KMS-11 (cell line): ENCODE results near the gene LRRC75A.
"Not testable (repeated sequence)": the region's sequence is repeated elsewhere in the genome, so short reads cannot be mapped to it uniquely, and the experiment has no call there.

Source experiments
- H2AFZ ChIP-seq: fragments of 200-600 bp; sonication (generic); 2 replicates; pipeline ENCODE4 v1.6.1; 2016; ENCODE audit warnings: antibody characterized with exemption, mixed run types, low read depth
- H3K27ac ChIP-seq: fragments of 200-600 bp; sonication (generic); 2 replicates; pipeline ENCODE4 v1.6.1; 2016; ENCODE audit warnings: mild to moderate bottlenecking, mixed run types
- H3K27me3 ChIP-seq: fragments of 200-600 bp; sonication (generic); 2 replicates; pipeline ENCODE4 v1.6.1; 2017; ENCODE audit warnings: mild to moderate bottlenecking, low read depth, mixed run types, moderate library complexity; ENCODE audit not compliant: insufficient read depth
- H3K36me3 ChIP-seq: fragments of 200-600 bp; sonication (generic); 2 replicates; pipeline ENCODE4 v1.6.1; 2017; ENCODE audit warnings: mild to moderate bottlenecking, mixed run types; ENCODE audit not compliant: insufficient read depth
- H3K4me1 ChIP-seq: fragments of 200-600 bp; sonication (generic); 2 replicates; pipeline ENCODE4 v1.6.1; 2016; ENCODE audit warnings: mild to moderate bottlenecking, low read depth, mixed run types; ENCODE audit not compliant: poor library complexity, severe bottlenecking
- H3K4me2 ChIP-seq: fragments of 200-600 bp; sonication (generic); 2 replicates; pipeline ENCODE4 v1.7.0; 2016; ENCODE audit warnings: mild to moderate bottlenecking, mixed run types
- H3K4me3 ChIP-seq: fragments of 200-600 bp; sonication (generic); IDR thresholded peaks from 2 replicates; pipeline ENCODE4 v1.6.1; 2017; ENCODE audit warnings: low read depth, low read length, mixed read lengths; ENCODE audit not compliant: insufficient read depth
- H3K79me2 ChIP-seq: fragments of 200-600 bp; sonication (generic); 2 replicates; pipeline ENCODE4 v1.6.1; 2016; ENCODE audit warnings: low read depth, mixed run types; ENCODE audit not compliant: insufficient read depth
- H3K9ac ChIP-seq: fragments of 200-600 bp; sonication (generic); 2 replicates; pipeline ENCODE4 v1.6.1; 2016; ENCODE audit warnings: mild to moderate bottlenecking, mixed run types
- H4K20me1 ChIP-seq: fragments of 200-600 bp; sonication (generic); 2 replicates; pipeline ENCODE4 v1.6.1; 2016; ENCODE audit warnings: mild to moderate bottlenecking, mixed run types; ENCODE audit not compliant: insufficient read depth
- CTCF ChIP-seq: fragments of 200-600 bp; sonication (generic); conservative IDR thresholded peaks from 2 replicates; pipeline ENCODE4 v1.6.1; 2017; ENCODE audit warnings: low read depth, mild to moderate bottlenecking, antibody characterized with exemption, low read length, moderate library complexity, mixed read lengths

LRRC75A gene

GRCh38 chr17:16442141-16442540 is 49.9 kb downstream of the LRRC75A start:
- H4K20me1 ChIP-seq = no peaks in the 10 kb centered on the region
- H3K79me2 ChIP-seq = peaks cover 34% of the 10 kb centered on the region
- H3K27me3 ChIP-seq = no peaks in the 10 kb centered on the region
- no peak overlapping the region for H3K4me3 ChIP-seq
- no peak overlapping the region for H3K9ac ChIP-seq
- no peak overlapping the region for H2AFZ ChIP-seq
- peaks cover 7% of the 10 kb centered on the region; the same call in 1 of the 2 replicates for H3K36me3 ChIP-seq
- peak overlapping the region; percentile 38; the same call in 1 of the 2 replicates for H3K27ac ChIP-seq
- TF ChIP-seq CTCF = no peak
- no peak overlapping the region for H3K4me2 ChIP-seq
- H3K4me1 ChIP-seq = peaks cover 18% of the 10 kb centered on the region

DNA sequence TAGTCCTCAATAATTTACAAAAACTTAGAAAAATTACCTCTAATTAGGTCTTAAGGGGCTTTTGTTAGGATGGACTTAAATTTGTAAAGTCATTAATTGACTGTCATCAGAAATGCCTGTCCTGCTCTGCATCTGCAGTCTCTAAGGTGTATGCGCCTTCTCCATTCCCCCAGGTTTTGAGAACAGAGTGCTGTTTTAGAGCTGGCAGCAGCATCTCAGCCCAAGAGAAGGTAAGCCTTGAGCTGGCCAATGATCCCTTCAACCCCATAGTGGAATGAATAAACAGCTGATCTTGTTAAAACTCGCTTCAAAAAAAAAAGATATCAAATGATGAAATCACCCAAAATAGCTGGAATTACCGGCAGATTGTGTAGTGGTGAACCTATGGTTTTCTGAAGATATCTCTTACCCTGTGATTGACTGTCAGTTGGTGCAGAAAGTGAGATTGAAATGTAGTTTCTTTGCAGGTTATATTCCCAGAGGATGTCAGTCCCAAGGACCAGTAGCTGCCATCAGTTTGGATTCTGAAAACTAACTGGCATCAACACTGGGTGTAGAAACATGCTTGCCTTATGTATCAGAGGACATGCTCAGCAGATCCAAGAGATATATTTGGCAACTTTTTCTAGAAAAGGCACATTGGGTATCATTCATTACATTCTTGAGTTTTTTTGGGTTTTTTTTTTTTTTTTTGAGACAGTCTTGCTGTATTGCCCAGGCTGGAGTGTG is 50.9 kb downstream of the LRRC75A start:
- Histone ChIP-seq H3K4me3 (no peak overlapping the region), H3K79me2 (peaks cover 34% of the 10 kb centered on the region), H2AFZ (no peak overlapping the region), H3K9ac (0 out of 2 replicates have a peak overlapping the region, but pooled peaks have one; percentile 88), H3K4me2 (peak overlapping the region; percentile 91), H4K20me1 (no peaks in the 10 kb centered on the region), H3K36me3 (peaks cover 7% of the 10 kb centered on the region; the same call in 1 of the 2 replicates), H3K27ac (peak overlapping the region; percentile 68; the same call in 1 of the 2 replicates), H3K27me3 (no peaks in the 10 kb centered on the region), H3K4me1 (peaks cover 18% of the 10 kb centered on the region)
- no peak for TF ChIP-seq CTCF

GRCh38 chr17:16440354-16440753 is 51.6 kb downstream of the LRRC75A start:
- H3K27me3 ChIP-seq, H4K20me1 ChIP-seq, H3K4me3 ChIP-seq, H2AFZ ChIP-seq, H3K36me3 ChIP-seq: not testable (repeated sequence)
- peaks cover 34% of the 10 kb centered on the region for H3K79me2 ChIP-seq
- peak overlapping the region; percentile 88; the same call in 1 of the 2 replicates for H3K9ac ChIP-seq
- peak overlapping the region; percentile 68 for H3K27ac ChIP-seq
- peak overlapping the region; percentile 91 for H3K4me2 ChIP-seq
- H3K4me1 ChIP-seq = peaks cover 18% of the 10 kb centered on the region

GRCh38 chr17:16439811-16440351 is 52.1 kb downstream of the LRRC75A start:
- Histone ChIP-seq H3K79me2 (peaks cover 34% of the 10 kb centered on the region), H4K20me1 (no peaks in the 10 kb centered on the region), H3K9ac (peak overlapping the region; percentile 88), H2AFZ (no peak overlapping the region), H3K27ac (peak overlapping the region; percentile 68), H3K36me3 (peaks cover 7% of the 10 kb centered on the region; the same call in 1 of the 2 replicates), H3K4me2 (peak overlapping the region; percentile 91), H3K4me1 (peaks cover 18% of the 10 kb centered on the region), H3K27me3 (no peaks in the 10 kb centered on the region), H3K4me3 (no peak overlapping the region)
- TF ChIP-seq CTCF = no peak
